ENCODE results near the gene TPI1. TPM values are rescaled to one million over a fixed set of nuclear protein-coding genes. Genes with fewer than 3 reads are reported as not detected.
"Not testable (repeated sequence)": the region's sequence is repeated elsewhere in the genome, so short reads cannot be mapped to it uniquely, and the experiment has no call there.

The TPI1 gene
- total RNA-seq, 1 experiment from 2014 or later, result 1,584 TPM

DNA sequence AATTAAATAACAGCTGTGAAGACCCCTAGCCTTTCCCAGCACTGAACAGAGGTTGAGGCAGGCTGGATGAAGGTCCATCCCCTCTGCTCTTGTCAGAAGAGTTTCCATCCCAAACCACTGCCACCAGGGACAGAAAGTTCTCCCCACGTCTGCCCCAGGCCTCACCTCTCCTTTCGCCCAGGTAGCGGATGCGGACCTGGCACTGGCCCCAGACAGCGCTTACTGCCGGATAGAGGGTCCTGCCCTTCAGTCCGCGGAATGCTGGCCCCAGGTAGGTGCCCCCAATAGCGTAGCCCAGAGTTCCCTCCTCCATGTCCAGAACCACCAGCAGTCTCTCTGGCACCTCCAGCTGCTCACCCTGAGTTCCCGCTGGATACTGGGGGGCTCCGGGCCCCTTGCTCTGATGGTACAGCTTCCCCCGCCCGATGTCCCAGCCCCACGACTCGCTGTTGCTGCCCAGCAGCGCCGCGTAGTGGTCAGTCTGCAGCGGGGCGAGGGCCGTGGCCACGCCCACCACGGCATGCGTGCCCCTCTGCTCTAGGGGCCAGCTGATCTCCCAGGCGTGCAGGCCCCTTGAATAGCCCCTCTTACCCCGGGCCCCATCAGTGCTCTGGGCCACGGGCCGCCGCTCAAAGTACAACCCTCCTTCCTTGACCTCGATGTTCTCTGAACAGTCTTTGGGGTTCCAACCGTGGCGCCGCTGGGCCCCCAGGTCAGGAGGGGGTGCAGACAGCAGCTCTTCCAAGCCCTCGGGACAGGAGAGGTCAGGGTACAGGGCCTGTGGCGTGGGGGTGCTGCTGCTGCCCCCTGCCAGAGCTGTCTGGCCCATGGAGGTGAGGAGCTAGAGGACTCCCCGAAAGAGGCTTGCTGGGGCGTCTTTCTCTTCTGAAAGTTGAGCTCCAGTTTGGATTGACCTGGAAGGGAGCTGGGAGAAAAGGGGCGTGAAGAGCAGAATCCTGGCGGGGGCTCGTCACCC lies 5.0 kb downstream of the TPI1 start:
- Histone ChIP-seq H3K36me3 (ENCODE audit: insufficient read depth, low read length) (peaks cover 56% of the 10 kb centered on the region), H3K9ac (ENCODE audit: low read length) (peak overlapping the region; percentile 84), H3K9me3 (ENCODE audit: low read length) (no peaks in the 10 kb centered on the region), H3K27me3 (ENCODE audit: low read length) (no peaks in the 10 kb centered on the region), H3K79me2 (ENCODE audit: low read length) (peaks cover 27% of the 10 kb centered on the region), H2AFZ (ENCODE audit: low read length) (no peak overlapping the region), H3K27ac (ENCODE audit: low read length) (peak overlapping the region; percentile 87), H3K4me1 (ENCODE audit: low read length) (peaks cover 53% of the 10 kb centered on the region), H3K4me2 (ENCODE audit: low read depth, low read length, poor library complexity, severe bottlenecking) (peak overlapping the region; percentile 100), H4K20me1 (ENCODE audit: insufficient read depth, low read depth, low read length) (peaks cover 38% of the 10 kb centered on the region), H3K9me2 (replicated peaks; ENCODE audit: insufficient read depth, low read length) (no peaks in the 10 kb centered on the region), H3K4me3 (ENCODE audit: low read length) (peak overlapping the region; percentile 75)
- peak; percentile 93 for DNase-seq

- Histone ChIP-seq H3K4me2 (ENCODE audit: low read depth, low read length, poor library complexity, severe bottlenecking) (peak within 1 kb of the TSS; percentile 100), H3K79me2 (ENCODE audit: low read length) (peaks cover 17% of the 10 kb centered on the region), H3K9me3 (ENCODE audit: low read length) (no peaks in the 10 kb centered on the region), H2AFZ (ENCODE audit: low read length) (no peak within 1 kb of the TSS; the same call in 1 of the 2 replicates), H3K27ac (ENCODE audit: low read length) (peak within 1 kb of the TSS; percentile 87), H3K4me3 (ENCODE audit: low read length) (peak within 1 kb of the TSS; percentile 75), H3K36me3 (ENCODE audit: insufficient read depth, low read length) (peaks cover 55% of the 10 kb centered on the region), H3K27me3 (ENCODE audit: low read length) (no peaks in the 10 kb centered on the region), H4K20me1 (ENCODE audit: insufficient read depth, low read depth, low read length) (peaks cover 30% of the 10 kb centered on the region), H3K4me1 (ENCODE audit: low read length) (peaks cover 52% of the 10 kb centered on the region), H3K9me2 (replicated peaks; ENCODE audit: insufficient read depth, low read length) (no peaks in the 10 kb centered on the region), H3K9ac (ENCODE audit: low read length) (peak within 1 kb of the TSS; percentile 84)
- peak; percentile 98 for DNase-seq
These were observed 6.0 kb downstream of the TPI1 start, which contains the start of gene SPSB2 for GRCh38 chr12:6873094-6874014. Gene SPSB2, minus strand, starts transcription at chr12:6873303. Its CDS starts 402 bp downstream, at chr12:6872901.

- peaks cover 10% of the 10 kb centered on the region; the same call in 1 of the 2 replicates for H3K79me2 ChIP-seq (ENCODE audit: low read length)
- DNase-seq; H2AFZ ChIP-seq (ENCODE audit: low read length): not testable (repeated sequence)
These were observed 6.7 kb downstream of the TPI1 start for GRCh38 chr12:6874015-6874368.

GRCh38 chr12:6879824-6880223 lies 12.5 kb downstream of the TPI1 start:
- not testable (repeated sequence) for H3K9me2 ChIP-seq (replicated peaks; ENCODE audit: insufficient read depth, low read length); H3K4me1 ChIP-seq (ENCODE audit: low read length); H3K9ac ChIP-seq (ENCODE audit: low read length); H3K79me2 ChIP-seq (ENCODE audit: low read length); H3K27ac ChIP-seq (ENCODE audit: low read length); H3K27me3 ChIP-seq (ENCODE audit: low read length); H3K9me3 ChIP-seq (ENCODE audit: low read length); DNase-seq; H2AFZ ChIP-seq (ENCODE audit: low read length); H3K4me3 ChIP-seq (ENCODE audit: low read length); H3K4me2 ChIP-seq (ENCODE audit: low read depth, low read length, poor library complexity, severe bottlenecking); H4K20me1 ChIP-seq (ENCODE audit: insufficient read depth, low read depth, low read length)
- peaks cover 23% of the 10 kb centered on the region for H3K36me3 ChIP-seq (ENCODE audit: insufficient read depth, low read length)

More at GRCh38 chr12:6874015-6874368, 6.7 kb downstream of the TPI1 start:
- peaks cover 46% of the 10 kb centered on the region for H3K4me1 ChIP-seq (ENCODE audit: low read length)
- H3K27me3 ChIP-seq (ENCODE audit: low read length); H3K4me3 ChIP-seq (ENCODE audit: low read length); H3K9ac ChIP-seq (ENCODE audit: low read length); H3K9me2 ChIP-seq (replicated peaks; ENCODE audit: insufficient read depth, low read length); H3K9me3 ChIP-seq (ENCODE audit: low read length): not testable (repeated sequence)
- peaks cover 49% of the 10 kb centered on the region for H3K36me3 ChIP-seq (ENCODE audit: insufficient read depth, low read length)
- H3K4me2 ChIP-seq (ENCODE audit: low read depth, low read length, poor library complexity, severe bottlenecking), result peak overlapping the region; percentile 100
- H4K20me1 ChIP-seq (ENCODE audit: insufficient read depth, low read depth, low read length), result peaks cover 24% of the 10 kb centered on the region
- H3K27ac ChIP-seq (ENCODE audit: low read length), result peak overlapping the region; percentile 43; the same call in 1 of the 2 replicates

DNA sequence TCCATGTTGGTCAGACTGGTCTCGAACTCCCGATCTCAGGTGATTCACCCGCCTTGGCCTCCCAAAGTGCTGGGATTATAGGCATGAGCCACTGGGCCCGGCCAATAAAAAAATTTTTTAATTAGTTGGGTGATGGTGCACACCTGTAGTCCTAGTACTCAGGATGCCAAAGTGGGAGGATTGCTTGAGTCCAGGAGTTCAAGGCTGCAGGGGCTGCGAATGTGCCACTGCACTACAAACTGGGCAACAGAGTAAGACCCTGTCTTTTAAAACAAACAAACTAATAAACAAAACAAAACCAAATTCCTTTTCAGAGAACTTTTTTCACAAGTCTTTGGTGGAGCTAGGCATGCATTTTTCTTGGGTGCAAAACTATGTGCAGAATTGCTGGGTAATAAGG lies 15.9 kb downstream of the TPI1 start:
- H2AFZ ChIP-seq (ENCODE audit: low read length), result no peak overlapping the region
- H3K36me3 ChIP-seq (ENCODE audit: insufficient read depth, low read length), result peaks cover 17% of the 10 kb centered on the region; the same call in 1 of the 2 replicates
- H3K4me1 ChIP-seq (ENCODE audit: low read length), result no peaks in the 10 kb centered on the region
- H3K9me3 ChIP-seq (ENCODE audit: low read length), result no peaks in the 10 kb centered on the region
- no peak overlapping the region for H3K27ac ChIP-seq (ENCODE audit: low read length)
- no peak overlapping the region for H3K4me3 ChIP-seq (ENCODE audit: low read length)
- H3K79me2 ChIP-seq (ENCODE audit: low read length), result no peaks in the 10 kb centered on the region
- no peak overlapping the region for H3K9ac ChIP-seq (ENCODE audit: low read length)
- no peaks in the 10 kb centered on the region for H4K20me1 ChIP-seq (ENCODE audit: insufficient read depth, low read depth, low read length)
- H3K9me2 ChIP-seq (replicated peaks; ENCODE audit: insufficient read depth, low read length), result no peaks in the 10 kb centered on the region
- H3K4me2 ChIP-seq (ENCODE audit: low read depth, low read length, poor library complexity, severe bottlenecking), result no peak overlapping the region
- no peak for DNase-seq
- H3K27me3 ChIP-seq (ENCODE audit: low read length), result no peaks in the 10 kb centered on the region

DNA sequence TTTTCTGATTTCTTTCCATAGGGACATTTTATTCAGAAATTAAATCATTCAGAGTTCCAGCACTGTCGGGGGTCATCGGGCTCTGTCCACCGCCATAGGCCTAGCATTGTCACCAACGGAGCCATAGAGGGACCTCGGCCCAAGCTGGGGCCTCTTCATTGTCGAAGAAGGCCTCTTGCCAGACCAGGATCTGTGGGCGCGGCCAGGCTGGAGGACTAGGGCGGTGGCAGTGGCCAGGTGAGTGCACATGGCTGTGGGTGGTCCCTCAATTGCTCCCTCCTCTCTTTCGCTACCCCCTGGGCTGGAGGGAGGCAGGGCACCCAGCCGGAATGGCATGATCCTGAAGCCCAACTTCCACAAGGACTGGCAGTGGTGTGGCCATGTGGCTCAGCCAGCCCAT lies 16.4 kb downstream of the TPI1 start:
- no peaks in the 10 kb centered on the region for H3K27me3 ChIP-seq (ENCODE audit: low read length)
- no peak overlapping the region for H3K4me2 ChIP-seq (ENCODE audit: low read depth, low read length, poor library complexity, severe bottlenecking)
- no peaks in the 10 kb centered on the region for H3K4me1 ChIP-seq (ENCODE audit: low read length)
- no peaks in the 10 kb centered on the region for H3K9me2 ChIP-seq (replicated peaks; ENCODE audit: insufficient read depth, low read length)
- H4K20me1 ChIP-seq (ENCODE audit: insufficient read depth, low read depth, low read length), result no peaks in the 10 kb centered on the region
- no peaks in the 10 kb centered on the region for H3K9me3 ChIP-seq (ENCODE audit: low read length)
- H3K9ac ChIP-seq (ENCODE audit: low read length), result no peak overlapping the region
- no peak overlapping the region for H2AFZ ChIP-seq (ENCODE audit: low read length)
- H3K4me3 ChIP-seq (ENCODE audit: low read length), result no peak overlapping the region
- H3K27ac ChIP-seq (ENCODE audit: low read length), result no peak overlapping the region
- no peak for DNase-seq
- peaks cover 17% of the 10 kb centered on the region; the same call in 1 of the 2 replicates for H3K36me3 ChIP-seq (ENCODE audit: insufficient read depth, low read length)
- H3K79me2 ChIP-seq (ENCODE audit: low read length), result no peaks in the 10 kb centered on the region

DNA sequence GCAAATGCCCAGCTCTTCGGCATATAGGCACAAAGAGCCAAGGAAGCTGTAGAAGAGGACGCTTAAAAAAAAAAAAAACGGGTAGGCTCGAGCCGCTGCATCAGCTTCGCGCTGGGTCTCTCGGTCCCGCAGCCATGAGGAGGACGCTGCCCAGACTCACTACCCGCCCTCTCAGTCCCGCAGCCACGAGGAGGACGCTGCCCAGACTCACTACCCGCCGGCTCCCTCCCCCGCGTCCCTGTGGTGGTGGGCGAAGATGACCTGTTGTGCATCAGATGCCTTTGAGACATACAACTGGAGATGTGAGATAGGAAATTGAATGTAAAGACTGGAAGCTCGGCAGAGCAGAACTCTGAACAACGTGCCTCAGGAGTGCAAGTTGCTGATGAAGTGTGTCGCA lies 17.2 kb downstream of the TPI1 start:
- H3K4me2 ChIP-seq (ENCODE audit: low read depth, low read length, poor library complexity, severe bottlenecking), result no peak overlapping the region
- no peaks in the 10 kb centered on the region for H3K9me3 ChIP-seq (ENCODE audit: low read length)
- no peaks in the 10 kb centered on the region for H3K9me2 ChIP-seq (replicated peaks; ENCODE audit: insufficient read depth, low read length)
- no peak overlapping the region for H3K4me3 ChIP-seq (ENCODE audit: low read length)
- H3K79me2 ChIP-seq (ENCODE audit: low read length), result no peaks in the 10 kb centered on the region
- H2AFZ ChIP-seq (ENCODE audit: low read length), result no peak overlapping the region
- no peaks in the 10 kb centered on the region for H3K27me3 ChIP-seq (ENCODE audit: low read length)
- no peaks in the 10 kb centered on the region for H3K4me1 ChIP-seq (ENCODE audit: low read length)
- H3K36me3 ChIP-seq (ENCODE audit: insufficient read depth, low read length), result peaks cover 17% of the 10 kb centered on the region; the same call in 1 of the 2 replicates
- H3K27ac ChIP-seq (ENCODE audit: low read length), result no peak overlapping the region
- no peaks in the 10 kb centered on the region for H4K20me1 ChIP-seq (ENCODE audit: insufficient read depth, low read depth, low read length)
- no peak for DNase-seq
- H3K9ac ChIP-seq (ENCODE audit: low read length), result no peak overlapping the region
